ENCODE data around the gene SLC22A23. TPM values are rescaled to one million over a fixed set of nuclear protein-coding genes. Genes with fewer than 3 reads are reported as not detected.

The SLC22A23 gene
- total RNA-seq, 4 donors from 2014 or later: 7.6 to 13.1 (median 9.5) TPM

DNA sequence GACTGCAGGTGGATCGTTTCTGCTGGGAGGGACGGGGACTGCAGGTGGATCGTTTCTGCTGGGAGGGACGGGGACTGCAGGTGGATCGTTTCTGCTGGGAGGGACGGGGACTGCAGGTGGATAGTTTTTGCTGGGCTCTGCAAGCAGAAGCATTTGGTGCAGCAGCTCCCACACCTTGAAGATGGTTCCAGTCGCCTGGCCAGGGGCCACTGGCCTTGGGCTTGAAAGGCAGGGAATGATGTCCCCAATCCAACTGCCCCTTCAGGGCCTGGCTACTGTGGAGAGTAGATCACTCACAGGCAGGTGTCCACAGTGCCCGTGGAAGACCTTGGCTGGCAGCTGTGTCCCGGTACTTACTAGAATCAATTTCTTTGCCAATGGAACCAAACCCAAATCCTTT is 129.9 kb downstream of the SLC22A23 start:
- peaks cover 30 to 79% (median 66%) of the 10 kb centered on the region in 4 donors for H3K4me1 ChIP-seq
- no peaks in the 10 kb centered on the region for H3K27me3 ChIP-seq
- 83% methylated on average over 9 of the region's 9 CpGs for WGBS
- intact Hi-C loops (cut with DNase I): no loop called here
- TF ChIP-seq, protein P1, sequence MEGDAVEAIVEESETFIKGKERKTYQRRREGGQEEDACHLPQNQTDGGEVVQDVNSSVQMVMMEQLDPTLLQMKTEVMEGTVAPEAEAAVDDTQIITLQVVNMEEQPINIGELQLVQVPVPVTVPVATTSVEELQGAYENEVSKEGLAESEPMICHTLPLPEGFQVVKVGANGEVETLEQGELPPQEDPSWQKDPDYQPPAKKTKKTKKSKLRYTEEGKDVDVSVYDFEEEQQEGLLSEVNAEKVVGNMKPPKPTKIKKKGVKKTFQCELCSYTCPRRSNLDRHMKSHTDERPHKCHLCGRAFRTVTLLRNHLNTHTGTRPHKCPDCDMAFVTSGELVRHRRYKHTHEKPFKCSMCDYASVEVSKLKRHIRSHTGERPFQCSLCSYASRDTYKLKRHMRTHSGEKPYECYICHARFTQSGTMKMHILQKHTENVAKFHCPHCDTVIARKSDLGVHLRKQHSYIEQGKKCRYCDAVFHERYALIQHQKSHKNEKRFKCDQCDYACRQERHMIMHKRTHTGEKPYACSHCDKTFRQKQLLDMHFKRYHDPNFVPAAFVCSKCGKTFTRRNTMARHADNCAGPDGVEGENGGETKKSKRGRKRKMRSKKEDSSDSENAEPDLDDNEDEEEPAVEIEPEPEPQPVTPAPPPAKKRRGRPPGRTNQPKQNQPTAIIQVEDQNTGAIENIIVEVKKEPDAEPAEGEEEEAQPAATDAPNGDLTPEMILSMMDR (IDR thresholded peaks at IDR 0.05): no peak
- TF ChIP-seq EP300 (IDR thresholded peaks at IDR 0.05) (no peak), POLR2AphosphoS5 (IDR thresholded peaks at IDR 0.05) (no peak), POLR2A (IDR thresholded peaks at IDR 0.05; ENCODE audit: low read depth) (no peak)
- DNase-seq (ENCODE audit: extremely low spot score): no peak
- H3K9me3 ChIP-seq: no peaks in the 10 kb centered on the region
- H3K4me3 ChIP-seq: no peak overlapping the region
- peaks cover 0 to 9% (median 0%) of the 10 kb centered on the region in 4 donors for H3K36me3 ChIP-seq
- H3K27ac ChIP-seq (replicated peaks in 1 of 4): peak overlapping the region in 3 of 4 donors; percentile 17 to 56 (median 34)

DNA sequence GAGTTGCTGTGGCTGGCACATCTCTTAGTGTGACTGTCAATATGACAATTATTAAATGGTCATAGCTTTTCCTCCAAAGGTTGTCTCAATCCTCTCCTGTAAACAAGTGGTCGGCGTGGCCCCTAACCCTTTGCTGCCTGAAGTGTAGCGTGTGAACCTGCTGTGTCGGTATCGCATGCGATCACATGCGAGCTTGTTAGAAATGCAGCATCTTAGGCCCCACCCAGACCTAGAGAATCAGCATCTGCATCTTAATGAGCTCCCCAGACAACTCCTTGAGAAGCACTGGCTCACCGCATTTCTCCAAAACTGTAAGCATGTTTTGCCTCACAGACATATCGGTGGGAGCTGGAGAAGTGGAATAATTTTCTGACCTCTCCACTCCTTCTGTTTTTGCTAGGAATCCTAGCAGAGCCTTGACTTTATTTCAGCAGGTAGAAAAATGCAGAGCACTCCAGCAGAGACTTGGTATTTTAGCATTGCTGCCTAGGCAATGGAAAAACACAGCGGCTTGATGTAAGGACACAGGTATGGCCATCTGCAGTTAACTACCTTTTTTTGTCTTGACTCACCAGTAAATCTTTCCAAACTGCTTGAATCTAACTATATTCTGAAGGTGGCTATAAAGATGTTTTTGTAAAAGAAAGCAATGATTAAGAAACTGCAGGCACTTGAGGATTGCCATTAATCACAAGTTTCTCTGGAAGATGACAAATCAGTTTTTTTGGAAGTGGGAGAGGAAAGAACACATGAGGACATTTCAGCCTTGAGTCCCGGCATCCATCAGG is 130.5 kb downstream of the SLC22A23 start:
- Histone ChIP-seq H3K36me3 (peaks cover 0 to 9% (median 0%) of the 10 kb centered on the region in 4 donors), H3K9me3 (no peaks in the 10 kb centered on the region), H3K4me3 (no peak overlapping the region), H3K4me1 (peaks cover 30 to 73% (median 60%) of the 10 kb centered on the region in 4 donors), H3K27ac (replicated peaks in 1 of 4) (peak overlapping the region; percentile 43 to 56 (median 46)), H3K27me3 (no peaks in the 10 kb centered on the region)
- intact Hi-C loops (cut with DNase I): no loop called here
- TF ChIP-seq EP300 (IDR thresholded peaks at IDR 0.05) (no peak), POLR2A (IDR thresholded peaks at IDR 0.05; ENCODE audit: low read depth) (no peak), POLR2AphosphoS5 (IDR thresholded peaks at IDR 0.05) (no peak)
- TF ChIP-seq, protein P1 (IDR thresholded peaks at IDR 0.05): no peak
- WGBS: 88% methylated on average over 11 of the region's 11 CpGs
- DNase-seq (ENCODE audit: extremely low spot score): no peak

DNA sequence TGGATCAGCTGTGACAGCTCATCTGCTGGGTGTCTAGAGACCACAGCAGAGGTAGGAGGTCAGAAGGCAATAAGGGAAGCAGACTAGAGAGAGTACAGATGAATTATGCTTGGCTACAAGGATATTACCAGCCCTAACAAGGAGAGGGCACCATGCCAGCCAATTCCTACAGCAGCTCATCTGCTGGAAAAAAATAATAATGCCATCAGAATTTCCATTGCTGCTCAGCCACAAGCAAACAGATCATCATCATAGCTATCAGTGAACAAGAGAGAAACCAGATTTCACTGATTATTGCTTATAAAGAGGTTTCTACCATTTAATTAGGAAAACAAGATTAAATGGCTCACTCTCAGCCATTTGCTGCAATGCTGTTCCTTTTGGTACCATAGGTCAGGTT is 131.6 kb downstream of the SLC22A23 start:
- peak overlapping the region; percentile 40 to 56 (median 46) for H3K27ac ChIP-seq (replicated peaks in 1 of 4)
- H3K27me3 ChIP-seq: no peaks in the 10 kb centered on the region
- intact Hi-C loops (cut with DNase I): no loop called here
- H3K4me3 ChIP-seq: no peak overlapping the region
- no peaks in the 10 kb centered on the region for H3K9me3 ChIP-seq
- H3K36me3 ChIP-seq: peaks cover 0 to 9% (median 0%) of the 10 kb centered on the region in 4 donors
- no peak for DNase-seq (ENCODE audit: extremely low spot score)
- TF ChIP-seq POLR2A (IDR thresholded peaks at IDR 0.05; ENCODE audit: low read depth): no peak
- peak in 1 of 2 donors; percentile 33 for TF ChIP-seq POLR2AphosphoS5 (IDR thresholded peaks at IDR 0.05)
- peaks cover 28 to 61% (median 53%) of the 10 kb centered on the region in 4 donors for H3K4me1 ChIP-seq

DNA sequence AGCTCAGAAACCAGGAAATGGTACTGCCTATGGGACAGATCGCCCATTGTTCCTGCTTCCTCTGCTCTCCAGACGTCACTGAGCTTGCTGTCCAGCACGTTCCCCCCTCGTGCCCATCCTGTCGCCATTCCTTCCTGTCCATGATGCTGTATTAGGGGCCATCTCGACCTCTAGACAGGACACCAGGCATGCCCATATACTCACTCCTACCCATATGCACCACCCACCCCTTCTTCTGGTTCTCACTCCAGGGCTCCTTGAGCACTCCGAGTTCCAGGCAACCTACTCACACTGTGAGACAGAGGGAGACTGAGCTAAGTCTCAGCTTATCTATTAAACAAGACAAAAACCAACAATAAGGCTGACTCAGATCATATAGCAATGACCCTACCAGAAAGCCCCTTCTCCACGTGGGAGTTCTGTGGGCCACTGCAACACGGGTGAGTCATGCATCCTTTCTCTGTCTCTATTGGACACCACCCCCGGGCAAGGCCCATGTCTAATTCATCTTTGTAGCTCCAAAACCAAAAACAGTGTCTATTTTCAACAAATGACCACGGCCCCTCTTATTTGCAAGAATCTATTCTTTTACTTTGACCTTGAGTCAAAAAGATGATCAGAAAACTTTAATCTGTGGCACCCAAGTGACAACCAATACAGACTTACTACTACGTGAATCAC is 132.4 kb downstream of the SLC22A23 start:
- WGBS: 57% methylated on average over 12 of the region's 12 CpGs
- H3K36me3 ChIP-seq: peaks cover 0 to 9% (median 0%) of the 10 kb centered on the region in 4 donors
- no peak overlapping the region for H3K4me3 ChIP-seq
- intact Hi-C loops (cut with DNase I): no loop called here
- no peaks in the 10 kb centered on the region for H3K9me3 ChIP-seq
- no peak for TF ChIP-seq EP300 (IDR thresholded peaks at IDR 0.05)
- TF ChIP-seq POLR2AphosphoS5 (IDR thresholded peaks at IDR 0.05): peak in 1 of 2 donors; percentile 5
- H3K27ac ChIP-seq (replicated peaks in 1 of 4): peak overlapping the region; percentile 40 to 56 (median 46)
- H3K27me3 ChIP-seq: no peaks in the 10 kb centered on the region
- peaks cover 19 to 53% (median 45%) of the 10 kb centered on the region in 4 donors for H3K4me1 ChIP-seq
- no peak for DNase-seq (ENCODE audit: extremely low spot score)

DNA sequence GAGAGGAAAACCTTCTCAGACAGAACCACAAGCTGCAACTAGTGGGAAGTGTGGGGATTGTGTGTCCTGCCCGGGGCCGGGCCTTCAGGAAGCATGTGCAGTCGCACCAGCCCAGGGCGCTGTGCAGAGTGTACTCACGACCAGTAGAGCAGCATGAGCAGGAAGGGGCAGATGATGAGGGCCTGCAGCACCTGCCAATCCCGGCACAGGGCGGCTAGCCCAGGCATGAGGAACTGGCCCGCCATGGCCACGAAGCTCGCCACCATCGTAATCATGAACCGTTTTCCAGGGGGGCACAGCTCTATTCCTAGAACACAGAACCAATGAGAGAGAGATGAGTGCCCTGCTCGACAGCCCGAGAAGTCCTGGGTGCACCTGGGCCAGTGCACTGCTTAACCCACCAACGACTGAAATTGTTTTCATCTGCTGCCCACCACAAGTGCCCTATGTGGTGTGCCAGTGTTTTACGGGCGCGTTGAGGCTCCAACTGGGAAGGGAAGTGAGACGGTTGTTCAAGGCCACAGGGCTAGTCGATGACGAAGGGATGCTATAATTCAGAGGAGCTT is 133.1 kb downstream of the SLC22A23 start:
- no peak for DNase-seq (ENCODE audit: extremely low spot score)
- peak overlapping the region in 2 of 4 donors; percentile 40 to 43 for H3K27ac ChIP-seq (replicated peaks in 1 of 4)
- intact Hi-C loops (cut with DNase I): no loop called here

More for the DNA sequence above, 133.1 kb downstream of the SLC22A23 start:
- TF ChIP-seq POLR2A (IDR thresholded peaks at IDR 0.05; ENCODE audit: low read depth): no peak
- TF ChIP-seq, protein P1 (IDR thresholded peaks at IDR 0.05): no peak
- no peak for TF ChIP-seq EP300 (IDR thresholded peaks at IDR 0.05)
- TF ChIP-seq POLR2AphosphoS5 (IDR thresholded peaks at IDR 0.05): peak in 1 of 2 donors; percentile 9
- Histone ChIP-seq H3K4me3 (no peak overlapping the region), H3K4me1 (peaks cover 16 to 48% (median 42%) of the 10 kb centered on the region in 4 donors), H3K27me3 (no peaks in the 10 kb centered on the region), H3K9me3 (no peaks in the 10 kb centered on the region), H3K36me3 (peaks cover 0 to 9% (median 0%) of the 10 kb centered on the region in 4 donors)
- WGBS: 91% methylated on average over 17 of the region's 21 CpGs

All from esophagus muscularis mucosa (tissue), 4 donors.